Measurements from ENCODE around the gene ISLR.

Gene ISLR

DNA sequence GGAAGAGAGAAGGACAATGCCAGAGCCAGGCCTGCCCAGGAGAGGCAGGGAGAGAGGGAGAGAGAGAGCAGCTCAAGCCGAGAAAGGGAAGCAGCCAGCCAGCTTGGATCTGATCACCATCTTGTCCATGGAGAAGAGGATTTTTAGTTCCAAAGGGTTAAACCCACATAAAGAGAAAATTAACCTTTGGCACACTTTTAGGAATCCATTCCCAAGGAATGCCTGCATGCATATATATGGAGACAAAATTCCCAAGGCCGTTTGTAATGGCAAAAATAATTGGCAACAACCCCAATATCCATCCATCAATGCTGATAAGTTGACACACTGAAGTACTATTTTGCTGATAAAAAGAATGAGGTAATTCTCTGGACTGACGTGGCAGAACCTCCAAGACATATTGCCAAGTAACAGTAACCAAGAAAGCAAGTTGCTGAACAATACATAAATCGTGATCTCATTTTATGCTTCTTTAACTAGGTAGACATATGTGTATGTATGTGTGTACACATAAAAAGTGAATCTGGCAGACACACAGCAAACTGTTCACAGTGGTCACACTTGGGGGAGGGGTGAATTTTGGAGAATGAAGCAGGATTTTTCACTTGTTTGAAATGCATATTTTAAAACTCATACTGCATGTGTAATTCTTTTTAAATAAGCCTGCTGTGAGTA is 36.6 kb downstream of the ISLR start:
- DNase-seq (ENCODE audit: low read depth in 1 of 2, low spot score in 1 of 2) = no peak

DNA sequence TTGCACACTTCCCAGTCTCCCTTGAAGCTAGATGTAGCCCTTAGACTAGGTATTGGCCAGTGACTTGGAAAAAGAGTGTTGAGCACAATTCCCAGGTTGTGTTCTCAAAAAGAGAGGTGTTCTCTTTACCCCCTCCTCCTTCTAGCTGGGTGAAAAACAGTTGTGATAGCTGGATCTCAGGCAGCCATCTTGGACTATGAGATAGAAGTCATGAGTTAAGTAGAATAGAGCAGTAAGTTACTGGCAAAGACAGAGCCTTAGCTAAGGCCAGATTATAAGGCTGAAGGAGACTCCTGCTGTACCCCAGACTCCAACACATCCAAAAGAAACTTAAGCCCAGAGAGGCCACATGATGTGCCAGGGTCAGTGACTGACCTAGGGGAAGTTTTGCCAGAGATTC is 37.2 kb downstream of the ISLR start:
- DNase-seq (ENCODE audit: low read depth in 1 of 2, low spot score in 1 of 2) = no peak

DNA sequence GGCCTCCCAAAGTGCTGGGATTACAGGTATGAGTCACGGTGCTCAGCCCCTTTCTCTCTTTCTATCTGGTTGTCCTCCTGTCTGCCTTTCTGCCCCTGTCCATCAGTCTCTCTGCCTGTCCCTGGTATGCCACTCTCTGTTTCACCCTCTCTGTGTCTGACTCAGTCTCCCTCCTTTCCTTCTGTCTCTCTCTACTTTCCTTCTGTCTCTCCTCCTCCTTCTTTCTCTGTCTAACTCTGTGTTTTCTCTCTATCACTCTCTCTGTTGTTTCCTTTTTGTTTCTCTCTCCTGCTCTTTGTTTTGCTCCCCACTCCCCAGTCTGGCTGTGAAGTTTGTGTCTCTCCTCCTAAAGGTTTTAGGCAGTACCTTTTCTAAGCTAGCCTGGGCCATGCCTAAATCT is 38.1 kb downstream of the ISLR start:
- DNase-seq (ENCODE audit: low read depth in 1 of 2, low spot score in 1 of 2) = no peak

DNA sequence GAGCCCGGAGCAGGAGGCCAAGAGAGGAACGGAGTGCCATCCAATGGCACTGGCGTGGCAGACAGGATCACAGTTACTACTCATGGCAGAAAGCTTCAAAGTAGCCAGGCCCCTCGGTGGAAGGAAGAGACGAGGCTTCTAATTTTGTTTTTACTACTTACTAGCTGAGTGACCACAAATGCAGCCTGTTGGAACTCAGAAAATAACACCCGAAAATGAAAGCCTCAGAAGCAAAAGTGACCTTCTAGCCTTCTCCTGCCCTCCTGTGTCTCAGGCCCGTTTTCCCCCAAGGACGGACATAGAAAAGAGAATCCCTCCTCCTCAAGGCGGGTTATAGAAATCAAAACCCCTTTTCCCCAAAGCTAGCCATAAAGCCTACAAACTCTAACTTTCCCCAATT is 39.0 kb downstream of the ISLR start:
- DNase-seq (ENCODE audit: low read depth in 1 of 2, low spot score in 1 of 2) = no peak

DNA sequence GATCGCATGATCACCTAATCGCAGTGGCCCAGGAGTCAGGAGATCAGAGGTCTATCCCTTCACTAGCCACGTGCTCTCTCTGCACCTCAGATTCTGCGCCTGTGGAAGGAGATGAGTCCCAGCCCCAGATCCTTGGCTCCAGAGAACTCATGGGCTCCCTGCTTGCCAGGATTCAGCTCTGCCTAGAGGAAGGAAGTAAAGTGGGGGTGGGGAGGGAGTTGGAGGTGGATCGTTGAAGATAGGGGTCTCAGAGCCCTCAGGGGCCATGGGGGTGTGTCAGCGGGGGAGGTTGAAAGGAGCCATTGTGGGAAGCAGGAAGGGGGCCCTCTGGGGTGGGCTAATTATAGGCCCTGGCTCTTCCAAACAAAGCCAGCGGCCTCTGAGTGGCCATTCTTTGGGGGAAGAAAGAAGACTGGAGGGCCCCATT is 40.4 kb downstream of the ISLR start:
- DNase-seq (ENCODE audit: low read depth in 1 of 2, low spot score in 1 of 2) = no peak

DNA sequence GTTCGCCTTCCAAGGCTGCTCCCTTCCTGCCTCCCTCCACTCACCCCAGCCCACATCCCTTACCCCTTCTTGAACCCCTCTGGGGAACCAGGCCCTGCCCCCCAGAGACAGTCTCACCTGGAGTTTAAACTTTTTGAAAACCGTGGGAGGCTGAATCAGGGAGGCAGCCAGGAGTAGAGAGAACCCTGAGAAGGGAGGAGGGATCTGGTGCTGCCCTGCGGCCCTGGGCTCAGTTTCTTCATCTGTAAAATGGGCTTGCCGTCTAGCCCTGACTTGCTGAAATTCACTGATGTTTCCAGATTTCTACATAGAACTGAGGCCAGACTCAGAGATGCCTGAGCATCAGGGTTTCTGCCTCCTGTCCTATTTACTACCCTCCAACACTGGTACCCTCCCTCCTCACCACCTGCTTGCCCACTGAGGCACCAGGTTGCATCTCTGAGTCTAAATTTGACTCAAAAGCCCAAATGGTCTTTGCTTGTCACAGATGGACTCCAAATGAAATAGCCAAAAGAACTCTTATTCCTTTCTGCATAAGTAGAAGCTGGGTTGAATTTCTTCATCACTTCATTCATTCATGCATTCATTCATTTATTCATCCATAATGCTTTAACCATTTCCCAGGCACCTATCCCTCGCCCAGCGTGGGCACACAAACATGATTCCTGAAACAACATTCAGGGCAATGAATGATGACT is 41.0 kb downstream of the ISLR start:
- DNase-seq (ENCODE audit: low read depth in 1 of 2, low spot score in 1 of 2) = no peak

DNA sequence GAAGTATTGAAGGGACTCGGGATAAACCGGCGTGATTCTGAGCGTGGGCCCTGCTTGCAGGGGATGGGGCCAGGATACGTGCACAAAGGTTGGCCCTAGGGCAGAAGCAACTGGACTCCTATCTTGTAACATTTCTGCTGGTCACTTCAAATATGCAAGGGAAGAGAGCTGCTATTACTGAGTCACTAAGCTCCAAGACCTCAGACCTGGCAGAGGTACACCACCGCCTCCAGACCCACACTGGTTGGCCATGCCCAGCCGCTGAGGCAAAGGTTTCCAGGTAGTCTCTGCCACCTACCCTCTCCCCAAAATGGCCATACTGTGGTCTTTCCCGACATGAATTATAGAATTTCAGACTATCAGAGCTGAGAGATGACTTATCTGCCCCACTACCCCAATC is 42.4 kb downstream of the ISLR start:
- DNase-seq (ENCODE audit: low read depth in 1 of 2, low spot score in 1 of 2) = no peak

DNA sequence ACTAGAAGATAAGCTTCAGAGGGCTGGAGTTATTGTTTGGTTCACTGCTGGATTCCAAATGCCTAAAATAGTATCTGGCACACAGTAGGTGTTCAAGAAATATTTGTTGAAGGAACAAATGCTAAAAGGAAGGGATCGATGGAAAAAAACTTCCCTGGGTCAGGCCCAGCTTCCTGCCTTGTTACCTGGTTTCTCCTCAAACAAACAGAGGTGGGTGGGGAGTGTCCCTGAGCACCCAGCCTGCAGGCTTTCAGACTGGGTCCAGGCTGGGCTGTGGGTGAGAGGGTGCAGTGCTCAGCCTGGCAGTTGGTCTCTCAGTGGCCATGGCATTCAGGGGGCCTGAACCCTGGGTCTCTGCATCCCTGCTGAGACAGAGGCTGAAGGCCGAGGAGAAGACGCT is 43.4 kb downstream of the ISLR start:
- no peak for DNase-seq (ENCODE audit: low read depth in 1 of 2, low spot score in 1 of 2)

DNA sequence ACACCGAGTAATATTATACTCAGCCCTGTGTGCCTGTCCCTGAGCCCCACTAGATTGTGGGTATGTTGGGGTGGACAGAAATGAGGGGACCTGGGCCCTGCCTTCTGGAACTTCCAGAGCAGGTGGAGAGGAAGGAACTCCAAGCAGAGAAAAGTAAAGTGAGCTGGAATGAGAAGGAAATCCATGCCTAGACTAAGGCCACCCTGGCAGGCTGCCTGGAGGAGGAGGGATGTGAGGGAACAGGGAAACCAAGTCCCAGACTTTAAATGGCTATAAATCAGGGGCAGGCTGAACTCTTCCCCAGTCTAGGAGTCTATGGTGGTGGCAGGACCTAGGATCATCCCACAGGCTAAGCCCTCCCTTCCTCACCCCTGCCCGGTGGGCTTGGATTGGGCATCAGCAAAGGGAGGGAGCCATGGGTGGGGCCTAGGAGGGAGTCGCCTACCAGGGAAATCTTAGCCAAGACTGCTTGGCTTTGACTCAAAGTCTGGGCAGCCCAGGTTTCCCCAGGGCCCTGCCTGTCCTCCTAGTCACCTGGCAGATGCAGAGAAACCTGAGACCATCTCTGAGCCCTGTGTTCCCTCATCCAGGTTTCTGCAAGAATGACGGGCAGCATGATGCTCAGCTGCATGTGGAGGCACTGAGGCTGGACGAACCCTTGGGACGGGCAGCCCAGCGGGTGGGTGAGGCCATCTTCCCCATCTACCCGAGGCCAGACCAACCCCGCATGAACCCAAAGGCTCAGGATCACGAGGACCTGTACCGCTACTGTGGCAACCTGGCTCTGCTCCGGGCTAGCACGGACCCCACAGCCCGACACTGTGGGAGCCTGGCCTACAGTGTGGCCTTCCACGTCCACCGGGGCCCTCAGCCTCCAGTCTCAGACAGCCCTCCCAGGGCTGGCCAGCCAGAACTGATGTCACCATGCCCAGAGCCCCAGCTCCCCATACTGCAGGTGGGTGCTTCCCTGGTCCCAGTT is 44.7 kb downstream of the ISLR start:
- DNase-seq (ENCODE audit: low read depth in 1 of 2, low spot score in 1 of 2) = no peak

DNA sequence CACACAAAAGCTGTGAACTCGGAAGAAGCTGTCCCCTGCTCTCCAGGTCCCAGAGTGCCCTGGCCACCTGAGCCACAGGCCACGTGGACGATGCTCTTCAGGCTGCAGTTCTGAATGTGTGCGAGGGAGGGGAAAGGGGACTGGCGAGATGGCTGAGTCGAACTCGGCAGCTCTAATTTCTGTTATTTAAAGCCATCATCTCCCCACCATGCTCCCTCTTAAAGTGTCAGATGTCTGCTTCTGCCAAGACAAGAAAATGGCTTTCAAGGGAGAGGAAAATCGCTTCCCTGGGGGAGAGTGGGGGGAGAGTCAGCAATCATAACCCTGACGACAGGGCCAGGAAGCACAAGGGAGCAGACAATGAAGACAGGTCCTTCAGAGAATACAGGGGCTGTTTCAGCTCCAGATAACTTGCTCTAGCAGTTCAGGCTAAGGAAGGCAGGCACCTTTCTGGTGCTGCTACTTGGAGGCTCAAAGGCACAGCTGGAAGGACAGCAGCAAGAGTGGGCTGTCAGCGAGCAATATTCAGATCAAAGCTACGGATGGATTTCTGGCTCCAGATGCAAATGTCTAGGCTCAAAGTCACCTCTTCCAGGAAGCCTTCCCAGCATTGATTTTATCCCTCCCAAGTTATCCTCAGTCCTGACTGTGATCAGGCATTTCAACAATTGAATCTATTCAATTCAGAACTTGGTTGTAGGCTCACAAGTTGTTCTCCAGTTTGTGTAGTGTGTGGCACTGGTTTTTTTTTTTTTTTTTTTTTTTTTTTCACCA is 47.2 kb downstream of the ISLR start:
- no peak for DNase-seq (ENCODE audit: low read depth in 1 of 2, low spot score in 1 of 2)

DNA sequence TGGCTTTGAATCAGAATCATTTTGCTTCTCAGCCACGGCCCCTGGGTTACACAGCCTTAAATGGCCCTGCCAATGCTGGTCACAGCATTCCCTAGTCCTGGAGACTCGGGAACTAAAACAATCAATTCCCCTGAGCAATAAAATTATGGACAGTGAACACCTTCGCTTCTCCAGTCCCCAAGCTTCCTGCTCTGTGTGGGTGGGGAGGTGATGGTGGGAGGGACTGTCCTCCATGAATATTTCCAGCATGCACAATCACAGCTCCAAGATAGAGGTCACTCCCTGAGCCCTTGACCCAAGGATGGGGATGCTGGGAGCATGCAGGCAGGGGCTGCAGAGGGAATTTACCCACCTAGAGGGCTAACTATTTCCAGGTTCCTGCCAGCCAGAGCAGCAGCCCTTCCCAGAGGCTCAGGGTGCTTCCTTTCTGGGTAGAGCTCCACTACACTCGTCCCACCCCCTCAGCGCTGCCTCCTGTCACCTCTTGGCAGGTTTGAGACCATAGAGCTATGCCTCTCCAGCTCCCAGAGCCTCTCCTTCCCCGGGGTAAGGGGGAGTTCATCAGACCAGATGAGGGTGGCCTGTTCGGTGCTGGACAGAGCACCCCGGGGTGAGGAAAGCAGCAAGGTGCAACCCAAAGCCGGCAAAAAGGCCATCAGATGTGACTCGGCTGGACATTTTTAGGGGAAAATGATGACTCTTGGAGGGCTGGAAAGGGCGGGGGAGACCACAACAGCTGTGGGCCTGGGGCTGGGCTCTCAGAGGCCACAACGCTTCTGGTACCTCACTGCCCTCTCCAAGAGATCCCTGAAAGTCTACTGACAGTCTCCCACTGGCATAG is 48.1 kb downstream of the ISLR start:
- no peak for DNase-seq (ENCODE audit: low read depth in 1 of 2, low spot score in 1 of 2)

DNA sequence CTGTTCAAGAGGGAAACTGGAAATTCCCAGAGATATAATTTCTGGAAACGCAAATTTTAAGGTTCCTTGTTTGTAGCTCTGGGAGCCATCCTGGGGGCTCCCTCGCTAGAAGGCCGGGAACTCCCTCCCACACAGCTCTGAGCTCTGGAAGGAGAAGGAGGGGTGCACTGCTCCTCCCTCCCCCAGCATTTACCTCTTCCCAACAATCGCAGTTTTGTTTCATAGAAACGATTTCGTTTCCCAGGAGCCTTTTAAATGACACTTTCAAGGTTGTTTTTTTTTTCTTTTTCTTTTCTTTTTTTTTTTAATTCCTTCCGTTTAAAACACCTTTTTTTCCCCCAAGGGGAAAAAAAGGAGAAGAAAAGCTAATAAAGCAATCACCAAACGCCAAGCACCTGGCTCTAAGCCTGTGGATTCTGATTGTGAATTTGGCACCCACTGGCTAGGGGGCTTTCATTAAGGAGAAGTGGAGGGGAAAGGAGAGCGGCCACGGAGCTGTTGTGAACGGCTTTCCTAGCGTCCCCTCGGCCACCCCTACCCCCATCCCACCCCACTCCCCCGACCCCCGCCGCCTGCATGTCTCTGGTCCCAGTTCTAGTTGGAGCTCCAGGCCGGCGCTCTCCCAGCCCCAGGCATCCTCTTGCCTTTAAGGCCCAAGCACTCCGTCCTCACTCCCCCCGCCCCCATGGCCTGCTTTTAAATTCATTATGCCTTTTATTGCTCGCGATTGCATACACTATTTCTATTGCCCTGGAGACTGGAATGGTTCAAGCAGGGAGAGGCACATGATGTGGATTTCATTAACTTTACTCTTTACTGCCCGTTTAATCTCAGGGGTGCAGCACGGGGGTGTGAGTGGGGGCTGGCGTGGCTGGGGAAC is 49.0 kb downstream of the ISLR start:
- DNase-seq (ENCODE audit: low read depth in 1 of 2, low spot score in 1 of 2) = no peak

DNA sequence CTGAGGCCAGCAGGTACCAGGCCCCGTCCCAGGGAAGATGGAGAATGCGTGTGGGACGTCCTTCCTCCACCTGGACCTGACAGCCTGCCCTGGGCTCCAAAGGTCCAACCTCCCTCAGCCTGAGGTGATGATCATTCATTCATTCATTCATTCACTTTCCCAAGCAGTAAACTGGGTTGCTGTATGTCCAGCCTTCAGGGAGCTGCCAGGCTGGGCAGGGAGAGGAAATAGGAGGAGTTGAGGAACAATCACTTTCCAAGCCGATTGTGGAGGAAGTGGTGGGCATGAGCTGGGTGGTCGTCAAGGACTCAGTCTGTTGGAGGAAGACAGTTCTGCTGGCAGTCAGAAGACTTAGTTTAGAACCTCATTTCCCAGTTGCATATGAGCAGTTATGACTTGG is 52.4 kb downstream of the ISLR start:
- no peak for DNase-seq (ENCODE audit: low read depth in 1 of 2, low spot score in 1 of 2)
